ENCODE measurements around the gene TBCK. TPM values are rescaled to one million over a fixed set of nuclear protein-coding genes. Genes with fewer than 3 reads are reported as not detected.

The TBCK gene
- total RNA-seq, result 38.5 and 42.6 TPM in 2 replicates

DNA sequence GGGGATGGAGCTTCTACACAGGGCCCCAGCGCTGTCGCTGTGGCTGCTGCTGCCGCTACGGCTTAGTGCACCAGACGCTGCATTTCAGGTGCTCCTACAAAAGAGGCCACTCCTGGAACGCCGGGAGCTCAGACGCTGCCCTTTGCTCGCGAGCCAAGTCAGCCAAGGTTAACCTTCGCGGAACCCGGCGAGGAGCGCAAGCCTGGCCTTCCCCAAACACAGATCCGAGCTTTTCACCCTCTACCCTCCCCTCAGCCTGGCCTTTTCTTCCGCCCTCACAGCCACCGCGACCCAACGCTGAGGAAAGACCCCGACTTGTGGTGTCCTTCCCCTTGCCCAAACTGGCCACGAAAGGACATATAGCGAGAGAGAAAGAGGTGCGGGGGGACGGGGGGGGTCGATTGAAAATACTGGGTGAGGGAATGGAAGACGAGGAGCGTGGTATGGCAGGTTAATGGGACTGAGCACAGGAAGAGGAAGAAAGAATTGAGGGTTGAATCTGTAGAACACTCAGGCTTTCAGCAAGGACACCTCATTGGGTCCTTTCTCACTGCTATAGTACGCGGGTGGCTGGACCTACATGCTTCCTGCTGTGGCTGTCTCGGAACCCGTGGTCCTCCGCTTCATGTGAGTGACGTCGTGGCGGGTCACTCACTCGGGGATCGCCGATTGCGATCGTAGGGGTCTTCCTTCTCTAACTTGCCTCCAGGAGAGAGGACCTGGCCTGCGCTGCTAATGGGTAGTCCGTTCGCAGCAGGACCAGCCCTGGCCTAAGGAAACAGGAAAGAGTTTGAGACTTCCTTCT lies at the start of gene TBCK, which contains the start of gene AIMP1:
Gene TBCK, minus strand, starts transcription at position 242 of the 805 bp plus-strand sequence. CDS start 7,249 bp downstream, outside the sequence.
Gene AIMP1, plus strand, starts transcription at position 583 of the 805 bp plus-strand sequence. CDS start 8,460 bp downstream, outside the sequence.

Other genes with a start within 250 kb of the TBCK start
- gene AIMP1, start 341 bp upstream of the TBCK start, total RNA-seq, result 12.5 and 18.9 TPM in 2 replicates
- not detected in 2 replicates for gene GIMD1, start 52.6 kb upstream of the TBCK start, total RNA-seq